BLaER1 treated with 17β-estradiol and CSF1 and Interleukin-3, amounts not matched to agents 10 nM and 100 nM (cell line): ENCODE measurements around the gene SMOC2.

Experiments used
- H3K27ac ChIP-seq, 11 experiments: shearing (Covaris generic); formaldehyde crosslinking; 2 replicates each; pipeline ENCODE4 v1.8.1; 2022
- H3K27me3 ChIP-seq, 11 experiments: shearing (Covaris generic); formaldehyde crosslinking; 2 replicates each; pipeline ENCODE4 v1.8.1; 2022
- H3K36me3 ChIP-seq, 11 experiments: shearing (Covaris generic); formaldehyde crosslinking; 2 replicates each; pipeline ENCODE4 v1.8.1; 2022
- H3K4me1 ChIP-seq, 10 experiments: shearing (Covaris generic); formaldehyde crosslinking; 2 replicates each; pipeline ENCODE4 v1.8.1; 2022
- H3K4me2 ChIP-seq, 11 experiments: shearing (Covaris generic); formaldehyde crosslinking; 2 replicates each; pipeline ENCODE4 v1.8.1; 2022
- H3K4me3 ChIP-seq, 10 experiments: shearing (Covaris generic); formaldehyde crosslinking; 2 replicates each; pipeline ENCODE4 v1.8.1; 2022
- H3K9ac ChIP-seq, 11 experiments: shearing (Covaris generic); formaldehyde crosslinking; 2 replicates each; pipeline ENCODE4 v1.8.1; 2022
- H3K9me3 ChIP-seq, 11 experiments: shearing (Covaris generic); formaldehyde crosslinking; replicated peaks in 1 of 11; 2 replicates each; pipeline ENCODE4 v1.8.1; 2022
- H4K20me1 ChIP-seq, 11 experiments: shearing (Covaris generic); formaldehyde crosslinking; 2 replicates each; pipeline ENCODE4 v1.8.1; 2022
- Cebpa-rat ChIP-seq, 11 experiments: shearing (Covaris generic); IDR thresholded peaks; 2 replicates each; pipeline ENCODE4 v1.8.1; 2022

Gene SMOC2

GRCh38 chr6:168708984-168709383, 268.0 kb downstream of the SMOC2 start:
- H3K4me2 ChIP-seq, result no peak overlapping the region
- no peaks in the 10 kb centered on the region for H4K20me1 ChIP-seq
- H3K9me3 ChIP-seq, result peaks cover 5 to 21% (median 12%) of the 10 kb centered on the region in 11 experiments; a peak in 13 of 22 replicates
- TF ChIP-seq Cebpa-rat (IDR thresholded peaks at IDR 0.05), result no peak
- H3K9ac ChIP-seq, result no peak overlapping the region
- H3K4me1 ChIP-seq, result peaks cover 0 to 9% (median 0%) of the 10 kb centered on the region in 10 experiments; a peak in 5 of 20 replicates
- no peaks in the 10 kb centered on the region for H3K27me3 ChIP-seq
- no peaks in the 10 kb centered on the region for H3K36me3 ChIP-seq
- H3K27ac ChIP-seq, result no peak overlapping the region
- H3K4me3 ChIP-seq, result no peak overlapping the region

- Histone ChIP-seq H3K4me3 (no peak overlapping the region), H3K9ac (no peak overlapping the region), H3K4me1 (peaks cover 0 to 9% (median 0%) of the 10 kb centered on the region in 10 experiments; a peak in 5 of 20 replicates), H3K27me3 (no peaks in the 10 kb centered on the region), H3K4me2 (no peak overlapping the region), H3K36me3 (no peaks in the 10 kb centered on the region), H3K27ac (no peak overlapping the region), H4K20me1 (no peaks in the 10 kb centered on the region), H3K9me3 (peaks cover 5 to 21% (median 12%) of the 10 kb centered on the region in 11 experiments; a peak in 13 of 22 replicates)
- TF ChIP-seq Cebpa-rat (IDR thresholded peaks at IDR 0.05), result no peak
Observed at GRCh38 chr6:168709390-168709789, 268.4 kb downstream of the SMOC2 start.

- no peak overlapping the region for H3K4me2 ChIP-seq
- H4K20me1 ChIP-seq, result no peaks in the 10 kb centered on the region
- no peak overlapping the region for H3K9ac ChIP-seq
- H3K4me1 ChIP-seq, result peaks cover 0 to 6% (median 0%) of the 10 kb centered on the region in 10 experiments; a peak in 5 of 20 replicates
- H3K9me3 ChIP-seq, result peaks cover 5 to 20% (median 12%) of the 10 kb centered on the region in 11 experiments; a peak in 13 of 22 replicates
- H3K36me3 ChIP-seq, result no peaks in the 10 kb centered on the region
- H3K27me3 ChIP-seq, result no peaks in the 10 kb centered on the region
- no peak for TF ChIP-seq Cebpa-rat (IDR thresholded peaks at IDR 0.05)
- H3K27ac ChIP-seq, result no peak overlapping the region
- H3K4me3 ChIP-seq, result no peak overlapping the region
Observed at GRCh38 chr6:168709991-168710390, 269.0 kb downstream of the SMOC2 start.

GRCh38 chr6:168711049-168711640, 270.2 kb downstream of the SMOC2 start:
- Histone ChIP-seq H4K20me1 (no peaks in the 10 kb centered on the region), H3K4me1 (peaks cover 0 to 6% (median 0%) of the 10 kb centered on the region in 10 experiments; a peak in 5 of 20 replicates), H3K27ac (no peak overlapping the region), H3K4me2 (no peak overlapping the region), H3K36me3 (no peaks in the 10 kb centered on the region), H3K9me3 (peaks cover under 1 to 8% (median 5%) of the 10 kb centered on the region in 11 experiments; a peak in 11 of 22 replicates), H3K4me3 (no peak overlapping the region), H3K27me3 (no peaks in the 10 kb centered on the region), H3K9ac (no peak overlapping the region)
- TF ChIP-seq Cebpa-rat (IDR thresholded peaks at IDR 0.05), result no peak

GRCh38 chr6:168711666-168712300, 270.8 kb downstream of the SMOC2 start:
- H3K36me3 ChIP-seq, result no peaks in the 10 kb centered on the region
- no peak overlapping the region for H3K27ac ChIP-seq
- no peak overlapping the region for H3K9ac ChIP-seq
- peaks cover 0 to 2% (median 0%) of the 10 kb centered on the region in 11 experiments; a peak in 2 of 22 replicates for H3K9me3 ChIP-seq
- no peak overlapping the region for H3K4me3 ChIP-seq
- H3K4me1 ChIP-seq, result peaks cover 0 to 6% (median 0%) of the 10 kb centered on the region in 10 experiments; a peak in 5 of 20 replicates
- no peak for TF ChIP-seq Cebpa-rat (IDR thresholded peaks at IDR 0.05)
- H4K20me1 ChIP-seq, result no peaks in the 10 kb centered on the region
- H3K4me2 ChIP-seq, result no peak overlapping the region
- H3K27me3 ChIP-seq, result no peaks in the 10 kb centered on the region

- no peak overlapping the region for H3K9ac ChIP-seq
- H3K4me2 ChIP-seq, result no peak overlapping the region
- H3K36me3 ChIP-seq, result no peaks in the 10 kb centered on the region
- TF ChIP-seq Cebpa-rat (IDR thresholded peaks at IDR 0.05), result no peak
- H3K4me3 ChIP-seq, result no peak overlapping the region
- no peak overlapping the region for H3K27ac ChIP-seq
- H4K20me1 ChIP-seq, result no peaks in the 10 kb centered on the region
- no peaks in the 10 kb centered on the region for H3K9me3 ChIP-seq
- H3K4me1 ChIP-seq, result peaks cover 0 to under 1% (median 0%) of the 10 kb centered on the region in 10 experiments; a peak in 2 of 20 replicates
- H3K27me3 ChIP-seq, result no peaks in the 10 kb centered on the region
Observed at GRCh38 chr6:168712993-168713392, 272.0 kb downstream of the SMOC2 start.

- Histone ChIP-seq H3K27me3 (no peaks in the 10 kb centered on the region), H3K9me3 (no peaks in the 10 kb centered on the region), H3K36me3 (no peaks in the 10 kb centered on the region), H3K9ac (no peak overlapping the region), H3K4me3 (no peak overlapping the region), H3K27ac (no peak overlapping the region), H3K4me1 (no peaks in the 10 kb centered on the region), H4K20me1 (no peaks in the 10 kb centered on the region), H3K4me2 (no peak overlapping the region)
- no peak for TF ChIP-seq Cebpa-rat (IDR thresholded peaks at IDR 0.05)
Observed at GRCh38 chr6:168713839-168714238, 272.9 kb downstream of the SMOC2 start.

GRCh38 chr6:168714547-168715260, 273.7 kb downstream of the SMOC2 start:
- no peaks in the 10 kb centered on the region for H4K20me1 ChIP-seq
- H3K36me3 ChIP-seq, result no peaks in the 10 kb centered on the region
- no peaks in the 10 kb centered on the region for H3K4me1 ChIP-seq
- no peak overlapping the region for H3K9ac ChIP-seq
- no peak overlapping the region for H3K27ac ChIP-seq
- no peaks in the 10 kb centered on the region for H3K27me3 ChIP-seq
- TF ChIP-seq Cebpa-rat (IDR thresholded peaks at IDR 0.05), result no peak
- no peak overlapping the region for H3K4me3 ChIP-seq
- H3K4me2 ChIP-seq, result no peak overlapping the region
- no peaks in the 10 kb centered on the region for H3K9me3 ChIP-seq

- TF ChIP-seq Cebpa-rat (IDR thresholded peaks at IDR 0.05), result no peak
- H3K27me3 ChIP-seq, result no peaks in the 10 kb centered on the region
Observed at GRCh38 chr6:168715643-168716481, 274.9 kb downstream of the SMOC2 start.

More at GRCh38 chr6:168715643-168716481, 274.9 kb downstream of the SMOC2 start:
- Histone ChIP-seq H4K20me1 (no peaks in the 10 kb centered on the region), H3K4me3 (no peak overlapping the region), H3K27ac (no peak overlapping the region), H3K9ac (no peak overlapping the region), H3K4me2 (no peak overlapping the region), H3K4me1 (no peaks in the 10 kb centered on the region), H3K36me3 (no peaks in the 10 kb centered on the region), H3K9me3 (no peaks in the 10 kb centered on the region)
